OCI-LY3 (cell line): ENCODE results near the gene RTN3.

Experiments used
- EZH2phosphoT487 ChIP-seq: fragments of 200-600 bp; shearing (Covaris generic); IDR thresholded peaks from 2 replicates; pipeline ENCODE4 v1.6.1; 2018; ENCODE audit warnings: antibody characterized with exemption, mixed run types, low read depth
- TF ChIP-seq, protein P1 (sequence below): fragments of 200-600, 300-600 bp; sonication (generic); IDR thresholded peaks from 2 replicates; pipeline ENCODE4 v1.5.1; 2014; ENCODE audit warnings: antibody characterized with exemption, low read length, low read depth

DNA sequence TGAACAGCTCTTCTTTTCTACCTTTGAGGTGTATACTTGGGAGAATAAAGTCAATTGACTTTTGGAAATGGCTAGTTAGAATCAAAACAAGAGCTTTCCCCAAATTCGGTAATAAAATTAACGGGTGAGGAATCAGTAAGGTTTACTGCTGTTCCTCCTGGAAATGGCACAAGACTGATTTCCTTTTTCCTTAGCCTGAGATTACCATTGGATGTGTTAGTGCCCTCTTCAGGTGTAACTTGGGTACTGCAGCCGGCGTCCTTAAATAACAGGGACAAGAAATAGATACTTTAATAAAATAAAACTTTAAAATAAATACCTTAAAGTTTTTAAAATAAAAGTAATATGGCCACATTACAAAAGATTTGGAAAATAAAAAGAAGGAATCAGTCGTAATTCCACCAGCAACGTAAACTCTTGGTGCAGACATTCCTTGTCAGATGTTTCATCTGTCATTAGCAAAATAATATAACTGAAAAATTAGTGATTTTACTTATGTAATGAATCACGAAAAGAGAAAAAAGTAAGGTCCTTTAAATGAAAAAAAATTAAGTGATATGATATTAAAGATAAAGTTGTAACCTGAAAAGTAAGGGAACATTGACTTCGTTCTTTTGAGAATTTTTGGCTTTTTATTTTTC is 57.5 kb downstream of the RTN3 start:
- TF ChIP-seq, protein P1, sequence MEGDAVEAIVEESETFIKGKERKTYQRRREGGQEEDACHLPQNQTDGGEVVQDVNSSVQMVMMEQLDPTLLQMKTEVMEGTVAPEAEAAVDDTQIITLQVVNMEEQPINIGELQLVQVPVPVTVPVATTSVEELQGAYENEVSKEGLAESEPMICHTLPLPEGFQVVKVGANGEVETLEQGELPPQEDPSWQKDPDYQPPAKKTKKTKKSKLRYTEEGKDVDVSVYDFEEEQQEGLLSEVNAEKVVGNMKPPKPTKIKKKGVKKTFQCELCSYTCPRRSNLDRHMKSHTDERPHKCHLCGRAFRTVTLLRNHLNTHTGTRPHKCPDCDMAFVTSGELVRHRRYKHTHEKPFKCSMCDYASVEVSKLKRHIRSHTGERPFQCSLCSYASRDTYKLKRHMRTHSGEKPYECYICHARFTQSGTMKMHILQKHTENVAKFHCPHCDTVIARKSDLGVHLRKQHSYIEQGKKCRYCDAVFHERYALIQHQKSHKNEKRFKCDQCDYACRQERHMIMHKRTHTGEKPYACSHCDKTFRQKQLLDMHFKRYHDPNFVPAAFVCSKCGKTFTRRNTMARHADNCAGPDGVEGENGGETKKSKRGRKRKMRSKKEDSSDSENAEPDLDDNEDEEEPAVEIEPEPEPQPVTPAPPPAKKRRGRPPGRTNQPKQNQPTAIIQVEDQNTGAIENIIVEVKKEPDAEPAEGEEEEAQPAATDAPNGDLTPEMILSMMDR: peak; percentile 77
- no peak for TF ChIP-seq EZH2phosphoT487
